HepG2 (cell line): Measurements from ENCODE around the gene ZKSCAN3. TPM values are rescaled to one million over a fixed set of nuclear protein-coding genes. Genes with fewer than 3 reads are reported as not detected.

Experiments used
- ATAC-seq: fragments of 200-7000 bp; cut with Tn5 transposase; 3 replicates; pipeline ENCODE4 v1.9.1; 2020; ENCODE audit warnings: mild to moderate bottlenecking, moderate library complexity
- BruUV-seq: library from RNA; stranded (reverse); fragments of 400-500 nt; replicated peaks from 2 replicates; lab custom pipeline; 2021; lab: Mats Ljungman, UMichigan
- CTCF ChIA-PET: fragments of 300-600 bp; formaldehyde crosslinking; extraction: SDS; loops from one replicate; lab custom pipeline; 2021; ENCODE audit warnings: low total read pairs, inconsistent platforms, low intra/inter-chr PET ratio; lab: Yijun Ruan, JAX
- POLR2A ChIA-PET: fragments of 350-600 bp; sonication (Branson Sonifier 250); formaldehyde crosslinking; loops from one replicate; lab custom pipeline; 2020; ENCODE audit warnings: antibody characterized with exemption, inconsistent platforms; lab: Yijun Ruan, JAX
- DNase-seq: peaks from one replicate; pipeline ENCODE4 v3.0.0-alpha.2; 2015; ENCODE audit warnings: low spot score
- FAIRE-seq: peaks from 3 replicates; lab custom pipeline; 2011; peaks lifted over from hg19 to GRCh38; lab: Jason Lieb, UNC
- H2AFZ ChIP-seq: one replicate; pipeline ENCODE4 v1.6.1; 2011; ENCODE audit warnings: low read length, inconsistent platforms
- H3K27ac ChIP-seq: fragments of 300-600 bp; 3 replicates; pipeline ENCODE4 v1.8.0; 2011; ENCODE audit warnings: mixed run types, mild to moderate bottlenecking, mixed read lengths, low read length, inconsistent platforms; ENCODE audit not compliant: insufficient read depth; ENCODE audit errors: extremely low read length
- H3K27me3 ChIP-seq, 2 experiments: fragments of 200-600 bp in 1 of 2; 2 replicates in 1 of 2; 3 replicates in 1 of 2; pipeline versions ENCODE4 v1.6.0 to v1.8.0; 2011; ENCODE audit warnings: low read length in 2 of 2, mild to moderate bottlenecking in 2 of 2, moderate library complexity in 2 of 2, inconsistent platforms in 1 of 2; ENCODE audit not compliant: insufficient read depth in 2 of 2, control insufficient read depth in 1 of 2
- H3K36me3 ChIP-seq, 2 experiments: fragments of 200-600 bp in 1 of 2; replicated peaks in 1 of 2; 2 replicates in 1 of 2; 3 replicates in 1 of 2; pipeline versions ENCODE4 v1.5.1 to v1.8.0; 2011; ENCODE audit warnings: low read length in 2 of 2, inconsistent platforms in 1 of 2; ENCODE audit not compliant: insufficient read depth in 2 of 2, control insufficient read depth in 1 of 2
- H3K4me1 ChIP-seq: 2 replicates; pipeline ENCODE4 v1.5.1; 2012; ENCODE audit warnings: low read length, inconsistent platforms; ENCODE audit not compliant: insufficient read depth
- H3K4me2 ChIP-seq: 2 replicates; pipeline ENCODE4 v1.6.0; 2011; ENCODE audit warnings: low read depth, low read length, inconsistent platforms
- H3K4me3 ChIP-seq, 3 experiments: fragments of 200-600 bp in 1 of 3; sonication (generic), shearing (Covaris generic) in 1 of 3; replicated peaks in 1 of 3; 2 replicates each; pipeline ENCODE4 v1.5.1; 2011 to 2016; ENCODE audit warnings: low read length in 3 of 3, inconsistent platforms in 2 of 3, low read depth in 2 of 3, mild to moderate bottlenecking in 2 of 3, control low read depth in 1 of 3, mixed read lengths in 1 of 3; ENCODE audit not compliant: insufficient read depth in 1 of 3
- H3K79me2 ChIP-seq: one replicate; pipeline ENCODE4 v1.6.1; 2011; ENCODE audit warnings: low read length, inconsistent platforms; ENCODE audit not compliant: insufficient read depth
- H3K9ac ChIP-seq: 2 replicates; pipeline ENCODE4 v1.6.0; 2011; ENCODE audit warnings: mild to moderate bottlenecking, low read depth, low read length, inconsistent platforms; ENCODE audit not compliant: insufficient read depth
- H3K9me3 ChIP-seq: 2 replicates; pipeline ENCODE4 v1.5.1; 2012; ENCODE audit warnings: mild to moderate bottlenecking, low read length
- H4K20me1 ChIP-seq: 2 replicates; pipeline ENCODE4 v1.6.0; 2011; ENCODE audit warnings: inconsistent platforms, mild to moderate bottlenecking, low read length, moderate library complexity; ENCODE audit not compliant: insufficient read depth
- AGO2 ChIP-seq: fragments of 200-400 bp; formaldehyde crosslinking; optimal IDR thresholded peaks from 2 replicates; pipeline ENCODE3; 2017; ENCODE audit warnings: mild to moderate bottlenecking, low read depth, low read length, moderate library complexity
- CEBPG ChIP-seq: IDR thresholded peaks from 2 replicates; pipeline ENCODE4 v1.6.1; 2016
- DRAP1 ChIP-seq: IDR thresholded peaks from 2 replicates; pipeline ENCODE4 v1.6.1; 2016; ENCODE audit warnings: missing genetic modification reagents, missing compliant biosample characterization
- EED ChIP-seq: sonication (generic); formaldehyde crosslinking; IDR thresholded peaks from 2 replicates; pipeline ENCODE4 v1.5.0; 2020; ENCODE audit warnings: mild to moderate bottlenecking, missing genetic modification reagents
- ELF3 ChIP-seq: IDR thresholded peaks from 2 replicates; pipeline ENCODE4 v1.6.1; 2016; ENCODE audit warnings: missing genetic modification reagents, missing compliant biosample characterization
- ETV5 ChIP-seq: IDR thresholded peaks from 2 replicates; pipeline ENCODE4 v1.6.1; 2018; ENCODE audit warnings: missing biosample characterization, missing genetic modification reagents, inconsistent platforms, borderline replicate concordance
- FOXP4 ChIP-seq: sonication (generic); formaldehyde crosslinking; IDR thresholded peaks from 2 replicates; pipeline ENCODE4 v1.4.0; 2020; ENCODE audit warnings: missing genetic modification reagents
- GLI4 ChIP-seq: sonication (generic); formaldehyde crosslinking; IDR thresholded peaks from 2 replicates; pipeline ENCODE4 v1.5.1; 2020; ENCODE audit warnings: missing genetic modification reagents, mild to moderate bottlenecking, moderate library complexity, borderline replicate concordance
- HHEX ChIP-seq: IDR thresholded peaks from 2 replicates; pipeline ENCODE4 v1.6.1; 2016; ENCODE audit warnings: control low read depth
- HOXA5 ChIP-seq: sonication (generic); formaldehyde crosslinking; IDR thresholded peaks from 2 replicates; pipeline ENCODE4 v1.4.0; 2020; ENCODE audit warnings: missing genetic modification reagents
- JUND ChIP-seq: sonication (generic); formaldehyde crosslinking; IDR thresholded peaks from 2 replicates; pipeline ENCODE4 v1.8.0; 2022; ENCODE audit warnings: mild to moderate bottlenecking, missing genetic modification reagents
- MXI1 ChIP-seq: IDR thresholded peaks from 3 replicates; pipeline ENCODE4 v1.6.1; 2012; ENCODE audit warnings: low read depth, low read length, inconsistent platforms, borderline replicate concordance
- NCOA1 ChIP-seq: sonication (generic); formaldehyde crosslinking; IDR thresholded peaks from 2 replicates; pipeline ENCODE4 v1.9.0; 2021; ENCODE audit warnings: missing genetic modification reagents
- NR1H2 ChIP-seq: sonication (generic); formaldehyde crosslinking; IDR thresholded peaks from 2 replicates; pipeline ENCODE4 v1.8.1; 2022; ENCODE audit warnings: low read depth, missing genetic modification reagents, borderline replicate concordance
- SRSF9 ChIP-seq: fragments of 200-400 bp; formaldehyde crosslinking; IDR thresholded peaks from 2 replicates; pipeline ENCODE4 v1.6.1; 2018; ENCODE audit warnings: borderline replicate concordance, mild to moderate bottlenecking, low read depth, low read length; ENCODE audit not compliant: insufficient read depth, poor library complexity, severe bottlenecking
- SUZ12 ChIP-seq: fragments of 150-350 bp; IDR thresholded peaks from 2 replicates; pipeline ENCODE4 v1.6.1; 2014; ENCODE audit warnings: low read depth, low read length
- YEATS2 ChIP-seq: sonication (generic); formaldehyde crosslinking; IDR thresholded peaks from 2 replicates; pipeline ENCODE4 v1.4.0; 2020; ENCODE audit warnings: missing genetic modification reagents, borderline replicate concordance
- ZFAT ChIP-seq: sonication (generic); formaldehyde crosslinking; conservative IDR thresholded peaks from 2 replicates; pipeline ENCODE4 v1.8.1; 2023; ENCODE audit warnings: missing genetic modification reagents, inconsistent platforms
- ZFP1 ChIP-seq: IDR thresholded peaks from 2 replicates; pipeline ENCODE4 v1.6.1; 2016
- ZFY ChIP-seq: sonication (generic); formaldehyde crosslinking; IDR thresholded peaks from 2 replicates; pipeline ENCODE4 v1.4.0; 2020; ENCODE audit warnings: missing genetic modification reagents
- ZNF572 ChIP-seq: sonication (generic); formaldehyde crosslinking; IDR thresholded peaks from 2 replicates; pipeline ENCODE4 v1.5.1; 2020; ENCODE audit warnings: mild to moderate bottlenecking, missing genetic modification reagents
- ZNF652 ChIP-seq: IDR thresholded peaks from 2 replicates; pipeline ENCODE4 v1.6.1; 2016; ENCODE audit warnings: low read depth, borderline replicate concordance
- ZNF724P ChIP-seq: sonication (generic); formaldehyde crosslinking; IDR thresholded peaks from 2 replicates; pipeline ENCODE4 v1.8.0; 2022; ENCODE audit warnings: missing genetic modification reagents, borderline replicate concordance
- WGBS: methylation state at CpG from one replicate; pipeline ENCODE4 v1.1.6; 2017; ENCODE audit warnings: low lambda C conversion rate; 5-methylcytosine and 5-hydroxymethylcytosine counted together
- in situ Hi-C: cut with HindIII; loops from 2 replicates; pipeline ENCODE4 v1.10.0; 2017; ENCODE audit warnings: low pct_unique_long_range_greater_than_20kb; ENCODE audit not compliant: extremely low pct_ligation_motif_present
- intact Hi-C: fragments of 100-400 bp; cut with micrococcal nuclease; formaldehyde crosslinking; loops from one replicate; pipeline ENCODE4 v1.10.0; 2022; ENCODE audit not compliant: unreplicated experiment
- polyA plus RNA-seq, 8 experiments: library from polyadenylated mRNA; depleted of rRNA in 3 of 8; stranded (reverse) in 7 of 8; unstranded in 1 of 8; fragments of >200 nt; fragmentation: Illumina TruSeq in 4 of 8; extraction: Trizol in 4 of 8; gene quantifications; 2 replicates each; pipeline versions ENCODE4 v1.2.1 to v1.2.3, GENCODE V29; 2011 to 2016; ENCODE audit warnings: low read depth in 4 of 8, missing spikeins in 1 of 8, mixed read lengths in 1 of 8; ENCODE audit not compliant: insufficient read depth in 1 of 8
- total RNA-seq, 5 experiments: library from RNA; depleted of rRNA; stranded (reverse); fragments of >200 nt; fragmentation: Illumina TruSeq; extraction: Trizol; gene quantifications; 2 replicates each; pipeline ENCODE4 v1.2.3, GENCODE V29; 2016; ENCODE audit warnings: low read depth in 1 of 5

ZKSCAN3 gene
- total and polyA plus RNA-seq, 2 of the 13 experiments (the other 11 are each of a cell fraction or from before 2014, with no cell fraction given): 3.3 to 7.4 TPM

- TF ChIP-seq SUZ12 (no peak), MXI1 (no peak), ZNF572 (0 out of 2 replicates have a peak, but pooled peaks have one; percentile 82), ZNF724P (CRISPR knock-in tag) (no peak), DRAP1 (CRISPR knock-in tag) (no peak), FOXP4 (peak; percentile 97)
These were observed 25.8 kb upstream of the ZKSCAN3 start (continued) for GRCh38 chr6:28323813-28324424.

GRCh38 chr6:28326371-28326948 is 23.3 kb upstream of the ZKSCAN3 start:
- no peak overlapping the region for H3K4me3 ChIP-seq
- intact Hi-C loops: no loop called here
- H3K27ac ChIP-seq: no peak overlapping the region
- DNase-seq (no peak), ATAC-seq (no peak), FAIRE-seq (no peak)
- H3K27me3 ChIP-seq: no peaks in the 10 kb centered on the region
- H4K20me1 ChIP-seq: no peaks in the 10 kb centered on the region
- 92% methylated on average over 7 of the region's 7 CpGs for WGBS
- in situ Hi-C loops: no loop called here
- ChIA-PET CTCF (no interaction called here), POLR2A (interaction anchor here (2.3 kb wide), 1 partner anchor 9 kb away, joined by 9 read pairs; the partner anchor contains the start of gene ZSCAN31)
- peaks cover 4 to 16% of the 10 kb centered on the region in 2 experiments for H3K36me3 ChIP-seq
- no peaks in the 10 kb centered on the region for H3K9me3 ChIP-seq
- no peaks in the 10 kb centered on the region for H3K79me2 ChIP-seq
- H3K4me1 ChIP-seq: peaks cover 36% of the 10 kb centered on the region
- no peak overlapping the region for H3K4me2 ChIP-seq
- H3K9ac ChIP-seq: no peak overlapping the region
- H2AFZ ChIP-seq: no peak overlapping the region
- BruUV-seq: no TSS peak
- TF ChIP-seq ETV5 (no peak), NCOA1 (CRISPR knock-in tag) (no peak), CEBPG (CRISPR knock-in tag) (no peak), AGO2 (no peak), ELF3 (CRISPR knock-in tag) (no peak), HOXA5 (CRISPR knock-in tag) (no peak), SRSF9 (no peak), NR1H2 (CRISPR knock-in tag) (no peak), ZFAT (CRISPR knock-in tag) (no peak), ZFY (CRISPR knock-in tag) (no peak), HHEX (CRISPR knock-in tag) (no peak), ZFP1 (CRISPR knock-in tag) (no peak), EED (CRISPR knock-in tag) (no peak), JUND (CRISPR knock-in tag) (no peak), YEATS2 (CRISPR knock-in tag) (no peak), ZNF652 (CRISPR knock-in tag) (no peak), GLI4 (CRISPR knock-in tag) (no peak)
